ENCODE data around the gene PSEN2.

The PSEN2 gene

GRCh38 chr1:226886122-226886901 lies 15.9 kb downstream of the PSEN2 start:
- DNase-seq (ENCODE audit: low read depth in 2 of 2), result no peak

- DNase-seq (ENCODE audit: low read depth in 2 of 2), result no peak
Measured at GRCh38 chr1:226887006-226887405, 16.6 kb downstream of the PSEN2 start.

- no peak for DNase-seq (ENCODE audit: low read depth in 2 of 2)
Measured at GRCh38 chr1:226888021-226888420, 17.6 kb downstream of the PSEN2 start.

GRCh38 chr1:226888816-226889215 lies 18.4 kb downstream of the PSEN2 start:
- DNase-seq (ENCODE audit: low read depth in 2 of 2), result no peak

GRCh38 chr1:226889616-226890330 lies 19.4 kb downstream of the PSEN2 start:
- DNase-seq (ENCODE audit: low read depth in 2 of 2), result no peak

GRCh38 chr1:226890331-226891108 lies 20.1 kb downstream of the PSEN2 start:
- DNase-seq (ENCODE audit: low read depth in 2 of 2), result no peak

- no peak for DNase-seq (ENCODE audit: low read depth in 2 of 2)
Measured at GRCh38 chr1:226891346-226891745, 20.9 kb downstream of the PSEN2 start.

GRCh38 chr1:226891846-226892523 lies 21.6 kb downstream of the PSEN2 start:
- DNase-seq (ENCODE audit: low read depth in 2 of 2), result no peak

- no peak for DNase-seq (ENCODE audit: low read depth in 2 of 2)
Measured at GRCh38 chr1:226892524-226892875, 22.1 kb downstream of the PSEN2 start.

GRCh38 chr1:226893936-226894335 lies 23.5 kb downstream of the PSEN2 start:
- DNase-seq (ENCODE audit: low read depth in 2 of 2), result no peak

- DNase-seq (ENCODE audit: low read depth in 2 of 2), result no peak
Measured at GRCh38 chr1:226894826-226895225, 24.4 kb downstream of the PSEN2 start.

- no peak for DNase-seq (ENCODE audit: low read depth in 2 of 2)
Measured at GRCh38 chr1:226895644-226896043, 25.2 kb downstream of the PSEN2 start.

GRCh38 chr1:226898246-226898645 lies 27.8 kb downstream of the PSEN2 start:
- no peak for DNase-seq (ENCODE audit: low read depth in 2 of 2)

GRCh38 chr1:226901421-226901820 lies 31.0 kb downstream of the PSEN2 start:
- DNase-seq (ENCODE audit: low read depth in 2 of 2), result no peak

GRCh38 chr1:226902601-226903000 lies 32.2 kb downstream of the PSEN2 start:
- no peak for DNase-seq (ENCODE audit: low read depth in 2 of 2)

GRCh38 chr1:226903819-226904716 lies 33.7 kb downstream of the PSEN2 start:
- DNase-seq (ENCODE audit: low read depth in 2 of 2), result no peak

- no peak for DNase-seq (ENCODE audit: low read depth in 2 of 2)
Measured at GRCh38 chr1:226904772-226905171, 34.4 kb downstream of the PSEN2 start.

GRCh38 chr1:226908419-226908818 lies 38.0 kb downstream of the PSEN2 start:
- no peak for DNase-seq (ENCODE audit: low read depth in 2 of 2)

GRCh38 chr1:226908913-226909312 lies 38.5 kb downstream of the PSEN2 start:
- no peak for DNase-seq (ENCODE audit: low read depth in 2 of 2)

GRCh38 chr1:226912587-226913176 lies 42.3 kb downstream of the PSEN2 start:
- DNase-seq (ENCODE audit: low read depth in 2 of 2), result peak; percentile 15 to 29

GRCh38 chr1:226915672-226915995 lies 45.2 kb downstream of the PSEN2 start:
- DNase-seq (ENCODE audit: low read depth in 2 of 2), result no peak

Data from stimulated activated CD4-positive, alpha-beta T cell treated with anti-CD3 and anti-CD28 coated beads, Interleukin-15, amount 100 ng/mL, for 48 hours (primary cell).